ENCODE results near the gene CEACAM5. TPM values are rescaled to one million over a fixed set of nuclear protein-coding genes. Genes with fewer than 3 reads are reported as not detected.

Gene CEACAM5
- total RNA-seq, 1 experiment from 2014 or later = 0.46 TPM

- ChIA-PET POLR2A (no interaction called here), CTCF (interaction anchor here (1.4 kb wide), 2 partner anchors 30 to 35 kb away, joined by 4 read pairs; no protein-coding TSS in a partner anchor)
- DNase-seq (ENCODE audit: low spot score) (no peak), ATAC-seq (no peak)
- TF ChIP-seq, protein P1, sequence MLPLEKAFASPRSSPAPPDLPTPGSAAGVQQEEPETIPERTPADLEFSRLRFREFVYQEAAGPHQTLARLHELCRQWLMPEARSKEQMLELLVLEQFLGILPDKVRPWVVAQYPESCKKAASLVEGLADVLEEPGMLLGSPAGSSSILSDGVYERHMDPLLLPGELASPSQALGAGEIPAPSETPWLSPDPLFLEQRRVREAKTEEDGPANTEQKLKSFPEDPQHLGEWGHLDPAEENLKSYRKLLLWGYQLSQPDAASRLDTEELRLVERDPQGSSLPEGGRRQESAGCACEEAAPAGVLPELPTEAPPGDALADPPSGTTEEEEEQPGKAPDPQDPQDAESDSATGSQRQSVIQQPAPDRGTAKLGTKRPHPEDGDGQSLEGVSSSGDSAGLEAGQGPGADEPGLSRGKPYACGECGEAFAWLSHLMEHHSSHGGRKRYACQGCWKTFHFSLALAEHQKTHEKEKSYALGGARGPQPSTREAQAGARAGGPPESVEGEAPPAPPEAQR (CRISPR knock-in tag; IDR thresholded peaks at IDR 0.05) = no peak
- TF ChIP-seq ZNF232 (CRISPR knock-in tag; IDR thresholded peaks at IDR 0.05) = no peak
- Mint-ChIP-seq H3K4me3 (no peak overlapping the region), H3K9me3 (peaks cover 27% of the 10 kb centered on the region), H3K27me3 (ENCODE audit: low read depth) (peaks cover 64% of the 10 kb centered on the region), H3K4me1 (no peaks in the 10 kb centered on the region), H3K36me3 (no peaks in the 10 kb centered on the region), H3K27ac (no peak overlapping the region)
Measured at GRCh38 chr19:41671486-41671885, 36.9 kb upstream of the CEACAM5 start.

DNA sequence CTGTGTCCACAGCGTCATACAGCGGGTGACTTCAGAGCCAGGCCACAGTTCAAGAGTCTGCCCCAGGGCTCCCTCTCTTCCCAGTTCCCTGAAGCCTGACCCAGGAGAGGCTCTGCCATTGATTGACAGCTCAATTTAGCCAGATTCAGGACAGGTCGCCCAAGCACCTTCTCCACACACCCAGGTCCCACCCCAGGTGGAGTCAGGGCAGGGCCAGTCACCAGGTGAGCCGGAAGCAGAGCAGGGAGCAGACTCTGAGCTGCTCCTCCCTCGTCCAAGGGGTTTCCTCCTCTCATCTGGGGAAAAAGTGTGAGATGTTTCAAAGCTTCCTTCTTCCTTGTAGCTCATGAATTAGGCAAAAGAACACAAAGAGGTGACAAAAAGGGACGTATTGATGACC lies 26.0 kb upstream of the CEACAM5 start:
- DNase-seq (ENCODE audit: low spot score) = no peak
- TF ChIP-seq ETV6 (CRISPR knock-in tag; IDR thresholded peaks at IDR 0.05) (no peak), ZNF671 (CRISPR knock-in tag; IDR thresholded peaks at IDR 0.05) (no peak), FOXP1 (CRISPR knock-in tag; IDR thresholded peaks at IDR 0.05; ENCODE audit: borderline replicate concordance) (no peak), CBFB (CRISPR knock-in tag; IDR thresholded peaks at IDR 0.05; ENCODE audit: low read depth) (no peak), USF2 (CRISPR knock-in tag; IDR thresholded peaks at IDR 0.05) (no peak), IRF2 (CRISPR knock-in tag; IDR thresholded peaks at IDR 0.05; ENCODE audit: borderline replicate concordance, low read depth) (no peak), ZNF423 (CRISPR knock-in tag; IDR thresholded peaks at IDR 0.05) (no peak)
- TF ChIP-seq, protein P2, sequence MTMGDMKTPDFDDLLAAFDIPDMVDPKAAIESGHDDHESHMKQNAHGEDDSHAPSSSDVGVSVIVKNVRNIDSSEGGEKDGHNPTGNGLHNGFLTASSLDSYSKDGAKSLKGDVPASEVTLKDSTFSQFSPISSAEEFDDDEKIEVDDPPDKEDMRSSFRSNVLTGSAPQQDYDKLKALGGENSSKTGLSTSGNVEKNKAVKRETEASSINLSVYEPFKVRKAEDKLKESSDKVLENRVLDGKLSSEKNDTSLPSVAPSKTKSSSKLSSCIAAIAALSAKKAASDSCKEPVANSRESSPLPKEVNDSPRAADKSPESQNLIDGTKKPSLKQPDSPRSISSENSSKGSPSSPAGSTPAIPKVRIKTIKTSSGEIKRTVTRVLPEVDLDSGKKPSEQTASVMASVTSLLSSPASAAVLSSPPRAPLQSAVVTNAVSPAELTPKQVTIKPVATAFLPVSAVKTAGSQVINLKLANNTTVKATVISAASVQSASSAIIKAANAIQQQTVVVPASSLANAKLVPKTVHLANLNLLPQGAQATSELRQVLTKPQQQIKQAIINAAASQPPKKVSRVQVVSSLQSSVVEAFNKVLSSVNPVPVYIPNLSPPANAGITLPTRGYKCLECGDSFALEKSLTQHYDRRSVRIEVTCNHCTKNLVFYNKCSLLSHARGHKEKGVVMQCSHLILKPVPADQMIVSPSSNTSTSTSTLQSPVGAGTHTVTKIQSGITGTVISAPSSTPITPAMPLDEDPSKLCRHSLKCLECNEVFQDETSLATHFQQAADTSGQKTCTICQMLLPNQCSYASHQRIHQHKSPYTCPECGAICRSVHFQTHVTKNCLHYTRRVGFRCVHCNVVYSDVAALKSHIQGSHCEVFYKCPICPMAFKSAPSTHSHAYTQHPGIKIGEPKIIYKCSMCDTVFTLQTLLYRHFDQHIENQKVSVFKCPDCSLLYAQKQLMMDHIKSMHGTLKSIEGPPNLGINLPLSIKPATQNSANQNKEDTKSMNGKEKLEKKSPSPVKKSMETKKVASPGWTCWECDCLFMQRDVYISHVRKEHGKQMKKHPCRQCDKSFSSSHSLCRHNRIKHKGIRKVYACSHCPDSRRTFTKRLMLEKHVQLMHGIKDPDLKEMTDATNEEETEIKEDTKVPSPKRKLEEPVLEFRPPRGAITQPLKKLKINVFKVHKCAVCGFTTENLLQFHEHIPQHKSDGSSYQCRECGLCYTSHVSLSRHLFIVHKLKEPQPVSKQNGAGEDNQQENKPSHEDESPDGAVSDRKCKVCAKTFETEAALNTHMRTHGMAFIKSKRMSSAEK (CRISPR knock-in tag; IDR thresholded peaks at IDR 0.05; ENCODE audit: borderline replicate concordance) = no peak
- TF ChIP-seq, protein P1 (CRISPR knock-in tag; IDR thresholded peaks at IDR 0.05) = no peak
- CTCF ChIA-PET = interaction anchor here (1.2 to 3.2 kb wide), 5 partner anchors 9 to 71 kb away, joined by 3 to 15 read pairs (median 7); no protein-coding TSS in a partner anchor
- no peak for ATAC-seq
- Mint-ChIP-seq H3K4me1 (no peaks in the 10 kb centered on the region), H3K9me3 (no peaks in the 10 kb centered on the region), H3K27ac (no peak overlapping the region), H3K36me3 (no peaks in the 10 kb centered on the region), H3K4me3 (no peak overlapping the region), H3K27me3 (ENCODE audit: low read depth) (peaks cover 27% of the 10 kb centered on the region)
- POLR2A ChIA-PET = no interaction called here

DNA sequence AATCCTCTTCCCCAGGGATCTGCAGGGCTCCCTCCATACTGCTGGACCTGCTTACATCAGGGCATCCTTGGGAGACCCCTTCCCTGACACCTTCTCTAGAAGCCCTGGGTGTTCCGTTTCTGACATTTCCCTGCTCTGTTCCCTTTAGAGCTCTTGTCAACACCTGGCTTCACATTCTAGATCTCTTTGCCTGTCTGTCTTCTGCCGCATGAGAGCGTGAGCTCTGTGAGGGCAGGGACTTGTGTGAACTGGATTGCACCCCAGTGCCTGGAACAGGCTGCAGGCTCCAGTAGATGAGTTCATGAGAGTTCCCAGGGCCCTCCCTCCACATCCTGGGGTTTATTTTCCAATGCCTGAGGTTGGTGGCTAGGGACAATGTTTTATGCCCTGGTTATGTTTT lies 21.0 kb upstream of the CEACAM5 start:
- H3K9me3 Mint-ChIP-seq = no peaks in the 10 kb centered on the region
- no peak for ATAC-seq
- H3K27ac Mint-ChIP-seq = no peak overlapping the region
- DNase-seq (ENCODE audit: low spot score) = no peak
- TF ChIP-seq SP1 (CRISPR knock-in tag; conservative IDR thresholded peaks at IDR 0.05) = no peak
- no peak for TF ChIP-seq CREB1 (CRISPR knock-in tag; IDR thresholded peaks at IDR 0.05)
- TF ChIP-seq IRF2 (CRISPR knock-in tag; IDR thresholded peaks at IDR 0.05; ENCODE audit: borderline replicate concordance, low read depth) = no peak
- TF ChIP-seq ATF1 (CRISPR knock-in tag; IDR thresholded peaks at IDR 0.05) = no peak
- no peak for TF ChIP-seq NFATC4 (CRISPR knock-in tag; IDR thresholded peaks at IDR 0.05)
- TF ChIP-seq SOX15 (CRISPR knock-in tag; IDR thresholded peaks at IDR 0.05) = no peak
- no peak for TF ChIP-seq TP53 (CRISPR knock-in tag; IDR thresholded peaks at IDR 0.05)
- TF ChIP-seq, protein P3, sequence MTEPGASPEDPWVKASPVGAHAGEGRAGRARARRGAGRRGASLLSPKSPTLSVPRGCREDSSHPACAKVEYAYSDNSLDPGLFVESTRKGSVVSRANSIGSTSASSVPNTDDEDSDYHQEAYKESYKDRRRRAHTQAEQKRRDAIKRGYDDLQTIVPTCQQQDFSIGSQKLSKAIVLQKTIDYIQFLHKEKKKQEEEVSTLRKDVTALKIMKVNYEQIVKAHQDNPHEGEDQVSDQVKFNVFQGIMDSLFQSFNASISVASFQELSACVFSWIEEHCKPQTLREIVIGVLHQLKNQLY (CRISPR knock-in tag; IDR thresholded peaks at IDR 0.05) = no peak
- TF ChIP-seq AR (CRISPR knock-in tag; IDR thresholded peaks at IDR 0.05) = no peak
- no peak for TF ChIP-seq IRF1 (CRISPR knock-in tag; IDR thresholded peaks at IDR 0.05)
- no peak for TF ChIP-seq NR1H2 (CRISPR knock-in tag; IDR thresholded peaks at IDR 0.05)
- TF ChIP-seq SMAD3 (CRISPR knock-in tag; IDR thresholded peaks at IDR 0.05; ENCODE audit: borderline replicate concordance) = no peak
- no peak overlapping the region for H3K4me3 Mint-ChIP-seq
- CTCF ChIA-PET = interaction anchor here (1.9 to 6.4 kb wide), 3 partner anchors 41 to 66 kb away, joined by 10 to 130 read pairs (median 12); no protein-coding TSS in a partner anchor
- H3K27me3 Mint-ChIP-seq (ENCODE audit: low read depth) = peaks cover 45% of the 10 kb centered on the region
- peaks cover 2% of the 10 kb centered on the region; the same call in 1 of the 2 replicates for H3K4me1 Mint-ChIP-seq
- no peaks in the 10 kb centered on the region for H3K36me3 Mint-ChIP-seq
- POLR2A ChIA-PET = no interaction called here

Measured in WTC11 (cell line).